Motor neuron (in vitro differentiated cells): ENCODE data around the gene TBC1D12. TPM values are rescaled to one million over a fixed set of nuclear protein-coding genes. Genes with fewer than 3 reads are reported as not detected.
"Not testable (repeated sequence)": the region's sequence is repeated elsewhere in the genome, so short reads cannot be mapped to it uniquely, and the experiment has no call there.

Source experiments
- ATAC-seq, 8 experiments: fragments of 200-7000 bp; cut with Tn5 transposase; replicated peaks in 6 of 8; 2 replicates each; pipeline ENCODE4 v1.8.0; 2021; ENCODE audit warnings: mild to moderate bottlenecking in 8 of 8, moderate library complexity in 8 of 8
- H3K27ac ChIP-seq, 2 donors: fragments of 250-450 bp; sonication (Bioruptor Pico); 2 replicates each; pipeline ENCODE4 v1.9.0; 2021; ENCODE audit warnings: antibody characterized with exemption in 2 of 2, mild to moderate bottlenecking in 2 of 2, moderate library complexity in 1 of 2
- H3K4me1 ChIP-seq, 2 donors: fragments of 250-450 bp; sonication (Bioruptor Pico); replicated peaks in 1 of 2; 2 replicates each; pipeline ENCODE4 v1.6.1; 2021; ENCODE audit warnings: antibody characterized with exemption in 2 of 2, mild to moderate bottlenecking in 2 of 2, moderate library complexity in 1 of 2
- H3K4me3 ChIP-seq, 5 donors: fragments of 250-450 bp; sonication (Bioruptor Pico); 2 replicates each; pipeline ENCODE4 v1.9.0; 2021; ENCODE audit warnings: antibody characterized with exemption in 5 of 5, mild to moderate bottlenecking in 5 of 5, moderate library complexity in 4 of 5
- WGBS, 10 experiments: fragments of 450-650 bp; shearing (Covaris generic); methylation state at CpG; one replicate each; pipeline ENCODE4 v1.0.0; 2022; 5-methylcytosine and 5-hydroxymethylcytosine counted together
- in situ Hi-C, 9 experiments: fragments of 400-800 bp; cut with MboI; loops; one replicate each; pipeline ENCODE4 v1.15.0; 2021; ENCODE audit warnings: low sequenced_read_pairs in 9 of 9, low pct_unique_long_range_greater_than_20kb in 2 of 9; ENCODE audit not compliant: unreplicated experiment in 9 of 9
- total RNA-seq, 8 experiments: library from RNA; unstranded; fragments of 300-600 nt; gene quantifications; 2 replicates each; pipeline versions ENCODE4 v1.2.3 to v1.2.4, GENCODE V29; 2022

TBC1D12 gene
- total RNA-seq, 8 experiments from 2014 or later = 8.3 to 17.0 (median 12.2) TPM

DNA sequence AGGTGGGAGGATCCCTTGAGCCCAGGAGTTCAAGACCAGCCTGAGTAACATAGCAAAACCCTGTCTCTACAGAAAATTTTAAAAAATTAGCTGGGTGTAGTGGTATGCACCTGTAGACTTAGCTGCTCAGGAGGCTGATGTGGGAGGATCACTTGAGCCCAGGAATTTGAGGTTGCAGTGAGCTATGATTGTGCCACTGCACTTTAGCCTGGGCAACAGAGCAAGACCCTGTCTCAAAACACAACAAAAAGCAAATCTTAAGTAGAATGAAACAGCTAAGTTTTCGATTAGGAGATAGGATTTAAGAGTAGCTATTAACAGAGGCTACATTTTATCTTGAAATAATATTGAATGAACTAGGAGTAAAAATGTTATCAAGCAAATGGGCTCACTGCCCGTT lies 139.9 kb downstream of the TBC1D12 start:
- peaks cover 0 to 10% of the 10 kb centered on the region in 2 donors for H3K4me1 ChIP-seq
- 17 to 100% (median 76%) methylated on average over 1 to 2 of the region's 2 CpGs; no CpG with 5 or more reads in 2 of the 10 experiments for WGBS, 10 experiments
- in situ Hi-C loops, ATAC-seq, H3K27ac ChIP-seq, H3K4me3 ChIP-seq: not testable (repeated sequence)

DNA sequence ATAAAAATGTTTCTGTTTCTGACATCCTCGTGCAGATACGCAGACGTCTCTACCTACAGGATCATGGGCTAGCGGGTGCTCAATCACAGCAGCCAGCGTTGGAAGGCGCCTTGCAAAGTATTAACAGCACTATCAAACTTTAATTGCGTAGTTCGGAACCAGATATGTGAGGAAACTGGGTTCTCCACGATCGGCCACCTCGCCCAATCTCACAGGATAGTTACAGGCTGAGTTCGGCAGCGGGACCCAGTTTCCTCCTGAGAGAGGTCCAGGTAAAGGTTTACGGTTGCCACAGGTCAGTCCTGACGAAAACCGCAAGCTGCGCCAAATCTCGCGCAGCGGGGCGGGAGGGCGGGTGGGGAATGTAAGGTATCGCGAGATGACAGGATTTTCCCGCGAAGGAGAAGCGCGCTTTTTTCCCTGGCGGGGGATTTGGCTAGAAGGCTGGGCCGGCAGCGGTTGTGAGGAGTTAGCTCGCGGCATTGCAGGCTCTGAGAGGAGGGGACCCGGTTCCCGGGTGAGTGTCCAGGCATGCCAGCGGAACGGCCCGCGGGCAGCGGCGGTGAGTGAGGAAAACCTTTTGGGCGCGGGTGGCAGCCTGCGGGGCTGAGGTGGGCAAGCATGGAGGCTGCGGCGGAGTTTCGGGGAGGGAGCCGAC lies 143.2 kb downstream of the TBC1D12 start, which contains the start of gene HELLS:
Gene HELLS, plus strand, starts transcription at position 398 of the 658 bp plus-strand sequence. Its CDS starts 134 bp downstream, at position 532.
- in situ Hi-C loops = no loop called here
- 0 to 7% (median 0%) methylated on average over 1 to 6 of the region's 48 CpGs; no CpG with 5 or more reads in 4 of the 10 experiments for WGBS, 10 experiments
- Histone ChIP-seq H3K4me1 (peaks cover 0 to 11% of the 10 kb centered on the region in 2 donors), H3K27ac (peak within 1 kb of the TSS in 1 of 2 donors; percentile 5), H3K4me3 (peak within 1 kb of the TSS; percentile 51 to 95 (median 84))
- peak; percentile 80 to 94 (median 92) for ATAC-seq

DNA sequence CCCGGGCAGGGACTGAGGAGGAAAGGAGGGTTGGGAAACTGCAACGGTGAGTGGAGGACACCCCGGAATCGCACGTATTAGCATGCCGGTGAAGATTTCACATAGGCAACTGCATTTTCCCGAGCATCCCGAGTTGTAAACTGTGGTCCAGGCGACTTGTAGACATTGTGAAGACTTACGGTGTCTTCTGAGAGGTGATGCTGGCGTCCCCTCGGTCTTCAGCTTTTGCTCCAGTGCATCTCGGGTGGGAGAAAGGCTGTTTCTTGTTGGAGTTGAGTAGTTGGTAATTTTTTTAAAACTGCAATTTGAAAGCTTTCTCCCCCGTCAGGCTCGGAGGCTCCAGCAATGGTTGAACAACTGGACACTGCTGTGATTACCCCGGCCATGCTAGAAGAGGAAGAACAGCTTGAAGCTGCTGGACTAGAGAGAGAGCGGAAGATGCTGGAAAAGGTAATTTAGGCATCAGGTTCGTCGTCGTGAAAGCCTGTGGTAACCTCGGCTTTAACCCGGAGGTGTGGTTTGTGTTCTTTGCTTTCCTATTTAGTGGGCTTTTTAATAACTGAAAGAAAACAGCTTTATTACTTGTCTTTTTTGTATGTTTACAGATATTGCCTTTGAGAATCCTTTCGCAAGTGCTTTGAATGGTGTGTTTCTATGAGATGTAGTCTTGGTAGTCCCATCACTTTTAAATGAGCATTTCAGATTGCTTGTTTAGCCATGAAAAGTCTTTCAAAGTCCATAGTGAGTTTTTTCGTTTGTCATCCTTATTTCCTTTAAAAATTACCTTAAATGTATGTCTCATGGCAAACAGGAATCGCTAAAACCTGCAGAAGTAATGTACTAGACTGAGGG lies 143.9 kb downstream of the TBC1D12 start:
- no peak overlapping the region for H3K27ac ChIP-seq
- in situ Hi-C loops = no loop called here
- 0 to 4% (median 1%) methylated on average over 4 to 22 of the region's 25 CpGs for WGBS, 10 experiments
- peaks cover 0 to 11% of the 10 kb centered on the region in 2 donors for H3K4me1 ChIP-seq
- peak overlapping the region; percentile 51 to 95 (median 84) for H3K4me3 ChIP-seq
- ATAC-seq = peak; percentile 12 to 54 (median 27)

DNA sequence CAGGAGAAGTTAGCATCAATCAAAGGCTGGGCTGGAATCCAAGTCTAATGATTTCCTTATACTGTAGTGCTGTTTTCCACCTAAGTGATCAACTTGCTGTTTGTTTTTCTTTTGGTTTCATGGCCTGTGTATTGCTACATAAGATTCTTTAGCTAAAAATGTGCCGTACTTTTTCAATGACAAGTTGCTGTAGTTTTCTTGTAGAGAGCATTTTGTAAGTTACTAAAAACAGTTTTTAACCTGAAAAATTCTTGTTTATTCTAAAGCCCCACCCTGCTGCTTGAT lies 144.5 kb downstream of the TBC1D12 start:
- H3K4me3 ChIP-seq = peak overlapping the region; percentile 51 to 95 (median 84)
- in situ Hi-C loops = no loop called here
- WGBS, 10 experiments = 0 to 60% (median 14%) methylated on average over 1 of the region's 1 CpG; no CpG with 5 or more reads in 3 of the 10 experiments

DNA sequence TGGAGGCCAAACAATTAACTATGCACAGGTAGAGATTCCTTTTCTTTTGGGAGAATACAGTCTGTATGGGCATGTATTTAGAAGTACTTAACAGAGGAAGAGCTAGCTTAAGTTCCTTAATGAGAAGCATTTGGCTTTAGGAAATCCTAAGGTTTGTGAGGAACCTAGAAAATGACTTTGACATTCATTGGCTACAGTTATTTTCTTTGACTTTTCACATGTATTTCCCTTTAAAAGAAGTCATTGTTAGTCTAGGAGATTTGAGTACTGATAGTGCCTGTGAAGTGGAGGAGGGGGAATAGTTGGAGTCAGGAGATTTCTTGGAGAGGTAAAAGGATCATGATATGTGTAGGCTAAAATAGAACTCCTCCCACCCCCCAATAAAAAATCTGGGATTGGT lies 146.9 kb downstream of the TBC1D12 start:
- peaks cover 0 to 11% of the 10 kb centered on the region in 2 donors for H3K4me1 ChIP-seq
- ATAC-seq = no peak
- no peak overlapping the region for H3K4me3 ChIP-seq
- in situ Hi-C loops = no loop called here
- no peak overlapping the region for H3K27ac ChIP-seq

More for the DNA sequence above, 144.5 kb downstream of the TBC1D12 start:
- ATAC-seq = no peak
- Histone ChIP-seq H3K27ac (no peak overlapping the region), H3K4me1 (peaks cover 0 to 11% of the 10 kb centered on the region in 2 donors)

DNA sequence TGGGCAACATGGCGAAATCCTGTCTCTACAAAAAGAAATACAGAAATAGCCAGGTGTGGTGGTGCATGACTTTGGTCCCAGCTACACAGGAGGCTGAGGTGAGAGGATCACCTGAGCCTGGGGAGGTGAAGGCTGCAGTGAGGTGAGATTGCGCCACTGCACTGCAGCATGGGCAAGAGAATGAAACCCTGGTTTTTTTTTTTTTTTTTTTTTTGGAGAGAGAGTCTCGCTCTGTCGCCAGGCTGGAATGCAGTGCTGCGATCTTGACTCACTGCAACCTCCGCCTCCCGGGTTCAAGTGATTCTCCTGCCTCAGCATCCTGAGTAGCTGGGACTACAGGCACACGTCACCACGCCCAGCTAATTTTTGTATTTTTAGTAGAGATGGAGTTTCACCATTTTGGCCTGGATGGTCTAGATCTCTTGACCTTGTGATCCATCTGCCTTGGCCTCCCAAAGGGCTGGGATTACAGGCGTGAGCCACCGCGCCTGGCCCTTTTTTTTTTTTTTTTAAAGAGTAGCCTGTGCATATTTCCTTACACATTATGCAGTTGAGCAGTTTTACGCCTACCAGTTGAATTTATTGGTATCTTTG lies 165.5 kb downstream of the TBC1D12 start:
- in situ Hi-C loops, H3K27ac ChIP-seq, H3K4me3 ChIP-seq, H3K4me1 ChIP-seq, ATAC-seq: not testable (repeated sequence)
- 74 to 100% (median 95%) methylated on average over 1 to 11 of the region's 13 CpGs; no CpG with 5 or more reads in 1 of the 10 experiments for whole genome bisulfite sequencing, 10 experiments

DNA sequence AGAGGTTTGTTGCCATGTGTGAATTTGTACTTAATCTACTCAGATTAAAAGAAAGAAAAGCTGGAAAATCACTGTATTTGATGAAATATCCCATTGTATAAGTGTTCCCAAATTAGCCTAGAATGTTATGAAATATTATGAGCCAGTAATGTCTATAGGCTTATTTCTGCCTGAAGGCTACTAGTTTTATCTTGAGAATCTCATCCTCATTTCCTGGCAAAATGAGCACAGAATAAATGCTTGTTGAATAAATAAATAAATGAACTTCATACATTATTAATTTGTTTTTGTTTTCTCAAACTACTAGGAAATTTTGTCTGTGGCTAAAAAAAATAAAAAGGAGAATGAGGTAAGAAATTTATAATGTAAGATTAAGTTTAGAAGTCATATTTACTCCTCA lies 168.7 kb downstream of the TBC1D12 start:
- in situ Hi-C loops = no loop called here
- no peaks in the 10 kb centered on the region for H3K4me1 ChIP-seq
- peak in 1 of 8 experiments; percentile 45 for ATAC-seq
- no peak overlapping the region for H3K4me3 ChIP-seq
- no peak overlapping the region for H3K27ac ChIP-seq

DNA sequence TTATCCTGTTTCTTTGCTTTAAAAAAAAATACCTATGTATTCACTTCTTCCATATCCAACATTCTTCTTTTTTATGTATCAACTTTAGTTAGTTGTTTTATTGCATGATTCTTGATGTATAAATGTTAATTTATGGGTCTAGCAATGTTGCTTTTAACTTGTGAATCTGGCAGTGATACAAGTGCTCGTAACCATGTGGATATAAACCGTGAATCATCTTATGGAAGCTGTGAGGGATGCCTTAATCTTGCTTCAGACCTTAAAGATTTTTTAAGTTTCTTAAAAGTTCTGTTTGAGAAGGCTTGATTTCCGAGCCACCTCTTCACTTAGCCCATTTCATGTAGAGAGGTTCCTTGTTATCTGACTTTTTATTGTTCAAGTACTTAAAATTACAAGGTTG lies 169.2 kb downstream of the TBC1D12 start:
- Histone ChIP-seq H3K4me3 (no peak overlapping the region), H3K4me1 (no peaks in the 10 kb centered on the region), H3K27ac (no peak overlapping the region)
- in situ Hi-C loops = no loop called here
- 58 to 100% (median 94%) methylated on average over 2 to 3 of the region's 3 CpGs for WGBS, 10 experiments
- peak in 1 of 8 experiments; percentile 14 for ATAC-seq

DNA sequence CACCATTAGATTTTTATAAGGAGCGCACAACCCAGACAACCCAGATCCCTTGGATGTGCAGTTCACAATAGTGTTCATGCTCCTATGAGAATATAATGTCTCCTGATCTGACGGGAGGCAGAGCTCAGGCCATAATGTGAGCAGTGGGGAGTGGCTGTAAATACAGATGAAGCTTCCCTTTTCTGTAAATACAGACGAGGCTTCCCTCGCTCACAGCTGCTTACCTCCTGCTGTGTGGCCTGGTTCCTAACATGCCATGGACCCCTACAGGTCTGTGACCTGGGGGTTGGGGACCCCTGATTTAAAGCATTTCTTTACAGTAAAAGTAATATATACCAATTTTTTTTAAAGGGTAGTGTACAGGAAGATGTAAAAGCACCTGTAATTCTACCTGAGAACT lies 176.4 kb downstream of the TBC1D12 start:
- WGBS, 10 experiments = 77 to 100% (median 93%) methylated on average over 1 to 4 of the region's 4 CpGs; no CpG with 5 or more reads in 4 of the 10 experiments
- Histone ChIP-seq H3K27ac (no peak overlapping the region), H3K4me1 (no peaks in the 10 kb centered on the region), H3K4me3 (no peak overlapping the region)
- in situ Hi-C loops = no loop called here
- no peak for ATAC-seq

DNA sequence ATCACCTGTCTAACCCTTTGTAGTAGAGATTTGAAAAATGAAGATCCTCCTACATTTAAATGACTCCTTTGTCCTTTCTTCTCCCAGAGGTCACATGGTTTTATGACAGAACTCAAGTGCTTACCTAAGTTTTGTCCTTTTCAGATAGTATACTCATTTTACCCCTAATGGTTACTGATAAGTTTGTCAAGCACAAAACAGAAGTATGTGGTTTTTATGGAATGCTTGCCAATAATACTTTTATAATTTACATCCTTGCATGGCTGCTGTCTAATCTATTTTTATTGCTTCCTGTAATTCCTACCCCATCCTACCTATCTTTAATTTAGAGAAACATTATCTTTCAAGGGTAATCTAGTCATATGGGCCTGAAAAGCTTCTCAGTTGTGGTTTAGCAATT lies 180.8 kb downstream of the TBC1D12 start:
- no peaks in the 10 kb centered on the region for H3K4me1 ChIP-seq
- no peak overlapping the region for H3K27ac ChIP-seq
- no peak for ATAC-seq
- in situ Hi-C loops = no loop called here
- H3K4me3 ChIP-seq = no peak overlapping the region

Other genes starting within 250 kb of the TBC1D12 start
- gene NOC3L, start 39.6 kb upstream of the TBC1D12 start, total RNA-seq = 10 to 100 TPM; 10.3 to 35.9 (median 17.3) TPM
- 10 to 100 TPM in 5 of 8 experiments, 1 to 10 TPM in 3; 4.6 to 92.1 (median 12.1) TPM for gene HELLS, start 143.2 kb downstream of the TBC1D12 start, total RNA-seq